Activated naive CD8-positive, alpha-beta T cell (primary cell): Measurements from ENCODE around the gene CEP85.
A peak's percentile ranks its signal among the peaks of the same experiment; 100 is the strongest.

Experiments
- H3K27ac Mint-ChIP-seq: one replicate; pipeline ENCODE4 v1.8.0; 2021; ENCODE audit warnings: mixed read lengths
- H3K27me3 Mint-ChIP-seq: one replicate; pipeline ENCODE4 v1.8.0; 2021; ENCODE audit warnings: mixed read lengths
- H3K36me3 Mint-ChIP-seq: one replicate; pipeline ENCODE4 v1.8.0; 2021; ENCODE audit warnings: mixed read lengths
- H3K4me1 Mint-ChIP-seq: one replicate; pipeline ENCODE4 v1.8.0; 2021; ENCODE audit warnings: low read depth, mixed read lengths
- H3K4me3 Mint-ChIP-seq: one replicate; pipeline ENCODE4 v1.8.0; 2021; ENCODE audit warnings: mild to moderate bottlenecking, mixed read lengths
- H3K9me3 Mint-ChIP-seq: one replicate; pipeline ENCODE4 v1.8.0; 2021; ENCODE audit warnings: low read depth, mixed read lengths

CEP85 gene, protein sequence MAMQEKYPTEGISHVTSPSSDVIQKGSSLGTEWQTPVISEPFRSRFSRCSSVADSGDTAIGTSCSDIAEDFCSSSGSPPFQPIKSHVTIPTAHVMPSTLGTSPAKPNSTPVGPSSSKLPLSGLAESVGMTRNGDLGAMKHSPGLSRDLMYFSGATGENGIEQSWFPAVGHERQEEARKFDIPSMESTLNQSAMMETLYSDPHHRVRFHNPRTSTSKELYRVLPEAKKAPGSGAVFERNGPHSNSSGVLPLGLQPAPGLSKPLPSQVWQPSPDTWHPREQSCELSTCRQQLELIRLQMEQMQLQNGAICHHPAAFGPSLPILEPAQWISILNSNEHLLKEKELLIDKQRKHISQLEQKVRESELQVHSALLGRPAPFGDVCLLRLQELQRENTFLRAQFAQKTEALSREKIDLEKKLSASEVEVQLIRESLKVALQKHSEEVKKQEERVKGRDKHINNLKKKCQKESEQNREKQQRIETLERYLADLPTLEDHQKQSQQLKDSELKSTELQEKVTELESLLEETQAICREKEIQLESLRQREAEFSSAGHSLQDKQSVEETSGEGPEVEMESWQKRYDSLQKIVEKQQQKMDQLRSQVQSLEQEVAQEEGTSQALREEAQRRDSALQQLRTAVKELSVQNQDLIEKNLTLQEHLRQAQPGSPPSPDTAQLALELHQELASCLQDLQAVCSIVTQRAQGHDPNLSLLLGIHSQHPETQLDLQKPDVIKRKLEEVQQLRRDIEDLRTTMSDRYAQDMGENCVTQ

DNA sequence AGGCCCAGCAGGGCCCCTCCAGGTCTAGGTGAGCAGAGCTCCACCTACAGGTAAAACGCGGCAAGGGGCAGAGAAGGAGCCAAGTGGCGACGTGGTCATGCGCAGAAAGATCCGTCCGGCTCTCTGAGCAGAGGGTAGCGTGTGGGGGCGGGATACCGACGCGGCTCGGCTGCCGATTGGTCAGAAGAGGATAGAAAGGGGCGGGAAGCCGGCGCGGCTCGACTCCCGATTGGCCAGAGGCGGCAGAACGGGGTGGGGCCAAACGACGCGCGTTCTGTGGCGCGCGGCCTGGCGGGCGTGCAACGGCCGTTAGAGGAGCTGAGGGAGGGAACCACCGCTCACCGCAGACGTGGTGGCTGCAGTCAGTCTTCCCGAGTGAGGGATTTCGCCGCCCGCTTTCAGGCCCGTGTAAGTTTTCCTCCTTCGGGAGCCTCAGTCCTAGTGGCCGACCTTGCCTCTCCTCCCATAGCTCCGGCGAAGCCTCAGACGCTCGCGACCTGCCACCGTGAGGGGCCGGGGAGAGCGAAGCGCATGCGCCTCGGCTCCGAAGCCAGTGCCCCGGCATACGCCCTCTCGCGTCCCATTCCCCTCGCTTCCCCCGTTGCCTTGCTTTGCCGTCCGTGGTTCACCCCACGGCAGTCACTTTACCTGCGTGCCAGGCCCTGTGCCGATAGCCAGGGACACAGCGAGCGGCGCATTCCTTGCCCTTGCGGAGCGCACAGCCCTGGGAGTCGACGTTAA lies at the start of gene CEP85:
Gene CEP85 (plus strand): TSS at position 298 of the 741 bp plus-strand sequence. CDS start 5,584 bp downstream, outside the sequence.
- peak within 1 kb of the TSS; percentile 97 for H3K27ac Mint-ChIP-seq
- no peaks in the 10 kb centered on the region for H3K27me3 Mint-ChIP-seq
- no peaks in the 10 kb centered on the region for H3K36me3 Mint-ChIP-seq
- H3K9me3 Mint-ChIP-seq, result no peaks in the 10 kb centered on the region
- peak within 1 kb of the TSS; percentile 100 for H3K4me3 Mint-ChIP-seq
- H3K4me1 Mint-ChIP-seq, result peaks cover 32% of the 10 kb centered on the region

DNA sequence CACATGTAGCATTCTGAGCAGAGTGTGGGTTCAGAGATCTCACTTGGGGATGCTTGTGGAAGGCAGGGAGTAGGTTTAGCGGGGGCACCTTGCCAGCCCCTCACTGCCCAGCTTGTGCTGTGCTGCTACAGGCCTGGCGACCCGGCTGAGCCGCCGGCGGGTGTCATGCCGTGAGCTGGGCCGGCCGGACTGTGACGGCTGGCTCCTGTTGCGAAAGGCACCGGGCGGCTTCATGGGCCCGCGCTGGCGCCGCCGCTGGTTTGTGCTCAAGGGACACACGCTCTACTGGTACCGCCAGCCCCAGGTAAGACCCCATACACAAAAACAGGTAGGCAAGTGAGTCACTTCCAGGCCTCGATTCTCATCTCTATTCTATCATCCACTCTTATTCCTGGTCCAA lies 49.1 kb upstream of the CEP85 start:
- H3K4me3 Mint-ChIP-seq, result no peak overlapping the region
- no peaks in the 10 kb centered on the region for H3K27me3 Mint-ChIP-seq
- peaks cover 5% of the 10 kb centered on the region for H3K36me3 Mint-ChIP-seq
- H3K4me1 Mint-ChIP-seq, result peaks cover 4% of the 10 kb centered on the region
- no peaks in the 10 kb centered on the region for H3K9me3 Mint-ChIP-seq
- H3K27ac Mint-ChIP-seq, result no peak overlapping the region

DNA sequence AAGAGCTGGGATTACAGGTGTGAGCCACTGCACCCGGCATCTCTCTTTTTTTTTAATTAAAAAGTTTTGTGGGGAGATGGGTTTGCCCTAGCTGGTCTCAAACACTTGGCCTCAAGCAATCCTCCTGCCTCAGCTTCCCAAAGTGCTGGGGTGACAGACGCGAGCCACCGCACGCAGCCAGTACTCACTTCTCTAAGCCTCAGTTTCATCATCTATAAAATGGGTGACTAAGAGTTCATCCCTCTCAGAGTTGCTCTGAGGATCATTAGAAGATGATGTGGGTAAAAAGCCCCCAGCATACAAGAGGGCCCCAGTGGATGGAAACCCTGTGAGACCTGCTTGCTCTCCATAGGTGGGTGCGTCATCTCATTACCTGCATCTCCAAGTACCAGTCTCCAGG lies 46.1 kb upstream of the CEP85 start:
- Mint-ChIP-seq H3K27me3 (no peaks in the 10 kb centered on the region), H3K4me1 (peaks cover 7% of the 10 kb centered on the region), H3K4me3 (no peak overlapping the region), H3K9me3 (no peaks in the 10 kb centered on the region), H3K36me3 (peaks cover 5% of the 10 kb centered on the region), H3K27ac (no peak overlapping the region)

DNA sequence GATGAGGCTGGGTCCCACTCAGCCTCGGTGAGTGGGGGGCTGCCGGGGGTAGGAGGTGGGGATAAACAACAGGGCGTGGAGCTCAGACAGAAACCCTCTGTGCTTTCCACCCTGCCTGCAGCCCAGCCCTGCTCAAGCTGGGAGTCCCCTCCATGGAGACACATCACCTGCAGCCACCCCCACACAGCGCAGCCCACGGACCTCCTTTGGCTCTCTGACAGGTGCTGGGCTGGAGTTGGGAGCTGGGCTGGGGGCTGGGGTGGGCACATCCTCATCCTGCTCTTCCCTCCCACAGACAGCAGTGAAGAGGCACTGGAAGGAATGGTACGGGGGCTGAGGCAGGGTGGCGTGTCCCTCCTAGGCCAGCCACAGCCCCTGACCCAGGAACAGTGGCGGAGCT lies 45.5 kb upstream of the CEP85 start:
- H3K27me3 Mint-ChIP-seq, result no peaks in the 10 kb centered on the region
- H3K4me3 Mint-ChIP-seq, result no peak overlapping the region
- peaks cover 5% of the 10 kb centered on the region for H3K36me3 Mint-ChIP-seq
- no peak overlapping the region for H3K27ac Mint-ChIP-seq
- peaks cover 7% of the 10 kb centered on the region for H3K4me1 Mint-ChIP-seq
- H3K9me3 Mint-ChIP-seq, result no peaks in the 10 kb centered on the region

DNA sequence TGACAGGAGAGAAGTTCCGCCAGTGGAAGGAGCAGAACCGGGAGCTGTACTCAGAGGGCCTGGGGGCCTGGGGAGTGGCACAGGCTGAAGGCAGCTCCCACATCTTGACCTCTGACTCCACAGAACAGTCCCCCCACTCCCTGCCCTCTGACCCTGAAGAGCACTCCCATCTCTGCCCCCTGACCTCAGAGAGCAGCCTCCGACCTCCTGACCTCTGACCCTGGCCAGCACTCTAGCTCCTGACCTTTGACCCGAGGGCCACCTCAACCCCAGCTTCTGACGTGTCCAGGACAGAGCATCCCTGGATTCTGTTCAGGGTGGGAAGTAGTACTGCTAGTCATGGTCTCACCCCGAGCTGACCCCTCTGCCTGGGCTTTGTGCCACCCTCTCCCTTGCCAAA lies 44.7 kb upstream of the CEP85 start:
- peaks cover 5% of the 10 kb centered on the region for H3K36me3 Mint-ChIP-seq
- no peaks in the 10 kb centered on the region for H3K9me3 Mint-ChIP-seq
- no peak overlapping the region for H3K27ac Mint-ChIP-seq

DNA sequence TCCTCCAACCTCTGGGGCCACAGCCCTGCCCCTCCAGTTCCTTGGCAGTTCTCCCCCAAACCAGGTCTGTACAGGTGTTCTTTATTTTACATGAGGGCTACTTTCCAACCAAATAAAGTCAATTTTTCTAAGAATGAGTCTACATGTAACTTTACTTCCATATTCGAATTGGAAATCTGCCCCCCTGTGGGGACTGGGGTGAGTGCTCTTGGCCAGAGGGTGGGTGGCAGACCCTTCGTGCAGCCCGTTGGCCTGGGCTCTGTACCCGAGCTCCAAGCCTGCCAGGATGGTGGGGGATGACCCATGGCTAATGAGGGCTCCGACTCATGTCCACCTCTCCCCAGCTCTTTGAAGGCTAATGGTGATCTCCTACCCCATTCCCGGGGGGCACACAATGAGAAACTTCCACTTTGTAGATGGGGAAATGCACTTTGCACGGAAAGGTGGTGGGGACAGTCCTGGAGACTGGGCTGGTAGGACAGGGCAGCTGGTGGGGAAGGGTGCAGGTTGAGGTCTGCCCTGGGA lies 44.2 kb upstream of the CEP85 start:
- no peak overlapping the region for H3K27ac Mint-ChIP-seq
- peaks cover 7% of the 10 kb centered on the region for H3K4me1 Mint-ChIP-seq
- H3K4me3 Mint-ChIP-seq, result no peak overlapping the region
- H3K9me3 Mint-ChIP-seq, result no peaks in the 10 kb centered on the region
- H3K27me3 Mint-ChIP-seq, result no peaks in the 10 kb centered on the region
- peaks cover 5% of the 10 kb centered on the region for H3K36me3 Mint-ChIP-seq

More for the DNA sequence above, 44.7 kb upstream of the CEP85 start:
- H3K4me1 Mint-ChIP-seq, result peaks cover 7% of the 10 kb centered on the region
- no peaks in the 10 kb centered on the region for H3K27me3 Mint-ChIP-seq
- no peak overlapping the region for H3K4me3 Mint-ChIP-seq

DNA sequence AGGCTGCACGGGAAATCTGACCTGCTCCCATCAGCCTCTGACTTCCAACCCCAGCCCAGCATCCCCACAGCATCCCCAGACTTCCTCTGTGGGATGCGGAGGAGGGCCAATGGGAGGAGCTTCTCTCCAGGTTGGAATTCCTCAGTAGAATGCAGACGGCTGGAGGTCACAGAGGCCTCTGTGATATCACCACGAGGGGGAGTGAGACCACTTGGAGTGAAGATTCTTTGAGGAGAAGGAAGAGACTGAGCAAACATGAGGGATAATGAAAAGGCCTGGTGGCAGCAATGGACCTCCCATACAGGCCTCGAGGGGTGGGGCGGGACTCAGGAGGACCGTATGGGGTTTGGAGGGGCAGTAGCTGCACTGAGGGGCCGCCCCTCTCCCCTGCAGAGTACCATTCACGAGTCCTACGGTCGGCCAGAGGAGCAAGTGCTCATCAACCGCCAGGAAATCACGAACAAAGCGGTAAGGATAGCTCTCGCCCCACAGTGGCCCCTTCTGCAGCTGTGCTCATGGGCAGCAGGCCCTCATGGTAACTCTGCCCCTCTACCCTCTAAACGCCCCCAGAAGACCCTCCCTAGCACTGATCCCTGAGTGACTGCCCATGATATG lies 43.5 kb upstream of the CEP85 start, which contains the start of gene CATSPER4:
Gene CATSPER4 (plus strand): TSS at position 230 of the 615 bp plus-strand sequence. CDS start 26 bp downstream, at position 256.
- H3K9me3 Mint-ChIP-seq, result no peaks in the 10 kb centered on the region
- H3K27me3 Mint-ChIP-seq, result no peaks in the 10 kb centered on the region
- H3K4me3 Mint-ChIP-seq, result no peak within 1 kb of the TSS
- H3K27ac Mint-ChIP-seq, result no peak within 1 kb of the TSS
- H3K4me1 Mint-ChIP-seq, result peaks cover 7% of the 10 kb centered on the region
- H3K36me3 Mint-ChIP-seq, result peaks cover 5% of the 10 kb centered on the region

DNA sequence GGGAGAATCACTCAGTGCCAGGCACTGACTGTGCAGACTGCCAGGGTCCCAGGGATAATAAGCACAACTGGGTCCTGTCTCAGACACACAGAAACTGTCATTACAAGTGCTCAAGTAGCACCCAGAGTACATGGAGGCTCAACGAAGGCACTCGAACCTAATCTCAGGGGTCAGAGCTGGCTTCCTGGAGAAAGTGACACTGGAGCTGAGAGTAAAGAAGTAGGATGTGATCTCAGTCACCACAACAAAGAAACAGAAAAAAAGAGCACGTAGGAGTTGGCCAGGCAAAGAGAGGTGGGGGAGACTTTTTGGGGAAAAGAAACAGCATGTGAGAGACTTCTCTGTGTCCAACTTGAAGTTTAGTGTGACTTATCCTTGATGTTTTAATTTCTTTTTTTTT lies 42.3 kb upstream of the CEP85 start:
- H3K9me3 Mint-ChIP-seq, result no peaks in the 10 kb centered on the region
- no peak overlapping the region for H3K4me3 Mint-ChIP-seq
- no peak overlapping the region for H3K27ac Mint-ChIP-seq

DNA sequence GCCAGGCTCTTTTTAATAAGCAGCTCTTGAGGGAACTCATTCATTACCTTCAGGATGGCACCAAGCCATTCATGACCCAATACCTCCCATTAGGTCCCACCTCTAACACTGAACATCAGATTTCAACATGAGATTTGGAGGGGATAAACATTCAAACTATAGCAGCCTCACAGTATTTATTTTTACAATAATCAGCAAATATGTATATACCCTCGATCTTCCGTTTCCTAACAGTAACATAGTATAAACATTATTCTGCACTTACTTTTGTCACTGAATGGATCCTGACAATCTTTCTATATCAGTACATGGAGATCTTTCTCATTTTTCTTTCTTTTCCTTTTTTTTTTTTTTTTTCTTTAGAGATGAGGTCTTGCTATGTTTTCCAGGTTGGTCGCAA lies 38.2 kb upstream of the CEP85 start:
- H3K27ac Mint-ChIP-seq, result no peak overlapping the region
- no peaks in the 10 kb centered on the region for H3K27me3 Mint-ChIP-seq
- H3K9me3 Mint-ChIP-seq, result no peaks in the 10 kb centered on the region
- H3K4me1 Mint-ChIP-seq, result peaks cover 11% of the 10 kb centered on the region
- H3K4me3 Mint-ChIP-seq, result no peak overlapping the region
- no peaks in the 10 kb centered on the region for H3K36me3 Mint-ChIP-seq

More for the DNA sequence above, 42.3 kb upstream of the CEP85 start:
- Mint-ChIP-seq H3K27me3 (no peaks in the 10 kb centered on the region), H3K36me3 (peaks cover 2% of the 10 kb centered on the region), H3K4me1 (peaks cover 7% of the 10 kb centered on the region)

DNA sequence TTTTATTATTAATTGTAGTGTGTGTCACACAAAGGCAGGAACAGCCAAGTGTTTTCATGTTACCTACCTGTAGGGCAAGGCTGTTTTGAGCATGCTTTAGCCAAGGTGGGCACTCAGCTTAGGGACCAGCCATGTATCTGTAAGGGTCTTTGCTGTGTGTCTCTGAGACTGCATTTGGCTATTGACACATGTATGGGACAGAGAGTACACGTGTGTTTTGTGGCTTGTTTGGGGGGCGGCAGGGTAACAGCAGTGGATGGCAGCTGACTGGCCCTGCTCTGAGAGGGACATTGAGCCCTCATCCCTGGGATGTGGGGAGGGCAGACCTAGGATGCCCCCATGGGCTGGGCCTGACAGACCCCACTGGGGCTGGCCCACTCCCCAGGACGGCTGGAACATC lies 36.7 kb upstream of the CEP85 start:
- Mint-ChIP-seq H3K9me3 (no peaks in the 10 kb centered on the region), H3K4me3 (no peak overlapping the region), H3K27ac (no peak overlapping the region), H3K36me3 (no peaks in the 10 kb centered on the region), H3K27me3 (no peaks in the 10 kb centered on the region), H3K4me1 (peaks cover 18% of the 10 kb centered on the region)

DNA sequence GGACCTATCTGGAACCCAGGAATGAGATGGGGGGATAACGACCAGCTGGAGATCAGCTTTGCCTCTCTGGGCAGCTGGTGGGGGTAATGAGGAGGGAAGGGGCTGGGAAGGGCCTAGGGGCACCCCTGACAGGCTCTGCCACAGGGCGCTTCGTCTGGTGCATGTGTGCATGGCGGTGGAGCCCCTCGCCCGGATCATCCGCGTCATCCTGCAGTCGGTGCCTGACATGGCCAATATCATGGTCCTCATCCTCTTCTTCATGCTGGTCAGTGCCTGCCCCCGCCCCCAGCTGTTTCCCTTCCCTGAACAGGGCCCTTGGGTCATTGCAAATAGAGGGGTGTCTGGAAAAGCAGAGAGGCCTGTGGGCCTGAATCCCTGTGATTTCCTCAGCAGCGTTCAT lies 36.2 kb upstream of the CEP85 start:
- no peaks in the 10 kb centered on the region for H3K27me3 Mint-ChIP-seq
- H3K4me3 Mint-ChIP-seq, result no peak overlapping the region
- H3K36me3 Mint-ChIP-seq, result no peaks in the 10 kb centered on the region

DNA sequence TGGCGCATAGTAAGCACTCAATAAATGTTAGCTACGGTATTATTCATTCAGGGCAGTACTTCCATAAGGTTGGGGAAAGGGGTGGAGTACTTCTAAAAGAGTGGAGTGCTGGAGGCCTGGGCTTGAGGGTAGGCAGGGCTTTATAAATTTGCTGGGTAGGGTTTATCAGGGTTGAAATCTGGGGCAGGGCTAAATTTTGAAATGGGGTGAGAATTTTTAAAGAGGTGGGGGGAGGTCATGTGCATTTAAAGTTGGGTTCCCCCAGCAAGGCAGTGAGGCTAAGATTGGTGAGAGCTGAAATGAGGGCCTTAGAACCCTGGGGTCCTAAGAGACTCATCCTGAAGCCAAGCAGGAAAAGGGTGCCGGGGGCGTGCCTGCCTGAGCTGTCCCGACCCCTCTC lies 33.6 kb upstream of the CEP85 start:
- Mint-ChIP-seq H3K4me3 (no peak overlapping the region), H3K4me1 (peaks cover 31% of the 10 kb centered on the region), H3K27me3 (no peaks in the 10 kb centered on the region), H3K9me3 (no peaks in the 10 kb centered on the region), H3K27ac (peak overlapping the region; percentile 3), H3K36me3 (no peaks in the 10 kb centered on the region)

More for the DNA sequence above, 36.2 kb upstream of the CEP85 start:
- H3K27ac Mint-ChIP-seq, result no peak overlapping the region
- H3K4me1 Mint-ChIP-seq, result peaks cover 24% of the 10 kb centered on the region
- H3K9me3 Mint-ChIP-seq, result no peaks in the 10 kb centered on the region

DNA sequence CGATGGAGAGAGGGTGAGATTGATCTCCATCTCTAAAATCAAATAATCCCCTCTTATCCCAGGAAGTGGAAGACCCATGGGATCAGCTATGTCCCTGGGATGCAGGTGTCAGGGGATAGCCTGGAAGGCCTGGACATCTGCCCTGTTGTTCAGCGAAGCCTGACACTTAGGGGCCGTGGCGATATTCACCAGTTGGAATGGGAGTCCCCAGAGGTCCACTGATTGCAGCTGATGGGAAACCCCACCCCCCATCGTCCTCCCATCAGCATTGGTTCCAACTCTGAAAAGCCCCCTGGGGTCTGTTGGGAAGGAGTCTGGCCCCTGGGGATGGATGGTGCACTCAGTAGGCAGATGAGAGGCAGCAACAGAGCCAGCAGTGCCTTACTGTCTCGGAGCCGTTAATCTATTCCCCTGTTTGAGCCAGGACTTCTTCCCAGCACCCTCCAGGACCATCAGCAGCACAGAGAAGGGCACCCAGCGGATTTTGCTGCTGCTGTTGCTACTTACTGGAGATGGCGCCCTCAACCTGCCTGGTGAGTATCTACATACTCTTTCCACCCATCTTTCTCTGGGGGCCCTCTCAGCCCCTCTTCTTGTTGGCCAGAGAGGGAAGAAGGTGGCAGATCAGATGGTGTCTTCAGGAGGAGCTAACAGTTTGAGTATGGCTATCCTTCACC lies 30.2 kb upstream of the CEP85 start:
- H3K9me3 Mint-ChIP-seq, result no peaks in the 10 kb centered on the region
- peaks cover 31% of the 10 kb centered on the region for H3K4me1 Mint-ChIP-seq
- no peaks in the 10 kb centered on the region for H3K27me3 Mint-ChIP-seq
- no peaks in the 10 kb centered on the region for H3K36me3 Mint-ChIP-seq
- H3K4me3 Mint-ChIP-seq, result no peak overlapping the region
- no peak overlapping the region for H3K27ac Mint-ChIP-seq
